ENCODE results near the gene GADD45A.

Gene GADD45A

GRCh38 chr1:67691712-67692111, 6.7 kb downstream of the GADD45A start:
- H3K27me3 ChIP-seq (ENCODE audit: insufficient read depth, low read length, poor library complexity, severe bottlenecking) = no peaks in the 10 kb centered on the region
- H3K4me1 ChIP-seq (ENCODE audit: insufficient read depth, low read length, poor library complexity, severe bottlenecking) = peaks cover 42% of the 10 kb centered on the region
- H3K9me3 ChIP-seq (ENCODE audit: insufficient read depth, low read depth, low read length) = no peaks in the 10 kb centered on the region
- H3K4me2 ChIP-seq (ENCODE audit: low read depth, low read length, poor library complexity, severe bottlenecking) = no peak overlapping the region
- peaks cover 17% of the 10 kb centered on the region for H4K20me1 ChIP-seq (ENCODE audit: insufficient read depth, low read length, poor library complexity, severe bottlenecking)
- H3F3A ChIP-seq (ENCODE audit: low read depth) = peaks cover 10% of the 10 kb centered on the region; the same call in 1 of the 2 replicates
- H3K9me2 ChIP-seq (replicated peaks; ENCODE audit: low read depth, low read length) = no peaks in the 10 kb centered on the region
- no peak overlapping the region for H3K9ac ChIP-seq (ENCODE audit: low read depth, low read length, poor library complexity, severe bottlenecking)
- TF ChIP-seq EZH2phosphoT487 (IDR thresholded peaks at IDR 0.05; ENCODE audit: borderline replicate concordance) (no peak), CTCF (conservative IDR thresholded peaks at IDR 0.05; ENCODE audit: low read length) (no peak)
- H3K36me3 ChIP-seq (ENCODE audit: insufficient read depth, low read length) = peaks cover 4% of the 10 kb centered on the region
- no peak overlapping the region for H2AFZ ChIP-seq (ENCODE audit: low read length)
- no peak overlapping the region for H3K4me3 ChIP-seq (ENCODE audit: low read length, poor library complexity, severe bottlenecking)
- peaks cover 12% of the 10 kb centered on the region for H3K79me2 ChIP-seq (ENCODE audit: insufficient read depth, low read length)

DNA sequence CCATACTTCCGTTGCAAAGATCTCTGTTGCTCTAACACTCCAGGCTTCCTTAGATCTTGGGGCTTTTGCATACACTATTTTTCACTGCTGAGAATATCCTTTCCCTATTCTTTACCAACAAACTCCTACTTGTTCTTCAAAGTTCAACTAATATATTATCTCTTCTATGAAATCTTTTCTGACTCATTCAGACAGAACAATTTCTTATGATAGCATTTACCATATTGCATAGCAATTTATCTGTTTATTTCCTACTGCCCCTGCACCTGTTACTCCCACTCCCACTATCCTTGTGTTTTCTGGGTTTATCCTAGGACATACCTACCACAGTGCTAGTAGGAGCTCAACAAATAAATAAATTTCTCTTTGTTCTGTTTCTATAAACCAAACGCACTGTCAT, 11.0 kb downstream of the GADD45A start:
- no peak overlapping the region for H3K9ac ChIP-seq (ENCODE audit: low read depth, low read length, poor library complexity, severe bottlenecking)
- no peaks in the 10 kb centered on the region for H4K20me1 ChIP-seq (ENCODE audit: insufficient read depth, low read length, poor library complexity, severe bottlenecking)
- H3K27me3 ChIP-seq (ENCODE audit: insufficient read depth, low read length, poor library complexity, severe bottlenecking) = no peaks in the 10 kb centered on the region
- TF ChIP-seq EZH2phosphoT487 (IDR thresholded peaks at IDR 0.05; ENCODE audit: borderline replicate concordance) (no peak), CTCF (conservative IDR thresholded peaks at IDR 0.05; ENCODE audit: low read length) (no peak)
- no peaks in the 10 kb centered on the region for H3K9me3 ChIP-seq (ENCODE audit: insufficient read depth, low read depth, low read length)
- H3F3A ChIP-seq (ENCODE audit: low read depth) = no peaks in the 10 kb centered on the region
- peaks cover 13% of the 10 kb centered on the region for H3K4me1 ChIP-seq (ENCODE audit: insufficient read depth, low read length, poor library complexity, severe bottlenecking)
- no peaks in the 10 kb centered on the region for H3K9me2 ChIP-seq (replicated peaks; ENCODE audit: low read depth, low read length)
- no peak overlapping the region for H3K4me2 ChIP-seq (ENCODE audit: low read depth, low read length, poor library complexity, severe bottlenecking)
- no peak overlapping the region for H2AFZ ChIP-seq (ENCODE audit: low read length)
- H3K36me3 ChIP-seq (ENCODE audit: insufficient read depth, low read length) = no peaks in the 10 kb centered on the region
- no peak overlapping the region for H3K4me3 ChIP-seq (ENCODE audit: low read length, poor library complexity, severe bottlenecking)
- no peaks in the 10 kb centered on the region for H3K79me2 ChIP-seq (ENCODE audit: insufficient read depth, low read length)

DNA sequence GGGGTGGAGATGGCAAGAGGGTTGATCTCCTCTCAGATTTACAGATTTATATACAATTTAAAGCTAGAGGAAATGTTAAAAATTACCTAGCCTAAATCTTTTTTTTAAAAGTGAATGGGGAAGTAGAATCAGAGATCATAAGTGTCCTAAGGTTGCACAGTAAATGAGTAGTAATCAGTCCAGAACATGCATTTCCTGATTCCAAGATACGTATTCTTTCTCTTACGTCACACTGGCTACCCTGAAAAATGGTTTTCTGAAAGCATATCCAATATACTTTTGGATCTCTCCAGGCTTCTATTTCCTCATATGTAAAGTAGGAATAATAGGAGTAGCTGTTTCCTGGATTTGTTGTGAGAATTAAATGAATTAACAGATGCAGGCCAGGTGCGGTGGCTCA, 11.7 kb downstream of the GADD45A start:
- Histone ChIP-seq H3K4me1 (ENCODE audit: insufficient read depth, low read length, poor library complexity, severe bottlenecking) (peaks cover 8% of the 10 kb centered on the region), H2AFZ (ENCODE audit: low read length) (no peak overlapping the region), H3K4me3 (ENCODE audit: low read length, poor library complexity, severe bottlenecking) (no peak overlapping the region), H3K79me2 (ENCODE audit: insufficient read depth, low read length) (no peaks in the 10 kb centered on the region), H3K4me2 (ENCODE audit: low read depth, low read length, poor library complexity, severe bottlenecking) (no peak overlapping the region), H3K9me2 (replicated peaks; ENCODE audit: low read depth, low read length) (no peaks in the 10 kb centered on the region), H4K20me1 (ENCODE audit: insufficient read depth, low read length, poor library complexity, severe bottlenecking) (no peaks in the 10 kb centered on the region), H3K36me3 (ENCODE audit: insufficient read depth, low read length) (no peaks in the 10 kb centered on the region), H3K9me3 (ENCODE audit: insufficient read depth, low read depth, low read length) (no peaks in the 10 kb centered on the region), H3F3A (ENCODE audit: low read depth) (no peaks in the 10 kb centered on the region), H3K9ac (ENCODE audit: low read depth, low read length, poor library complexity, severe bottlenecking) (no peak overlapping the region), H3K27me3 (ENCODE audit: insufficient read depth, low read length, poor library complexity, severe bottlenecking) (no peaks in the 10 kb centered on the region)
- TF ChIP-seq EZH2phosphoT487 (IDR thresholded peaks at IDR 0.05; ENCODE audit: borderline replicate concordance) = no peak
- no peak for TF ChIP-seq CTCF (conservative IDR thresholded peaks at IDR 0.05; ENCODE audit: low read length)
